HG03025 (cell line): ENCODE results near the gene OR4D1.

Experiments used
- ATAC-seq: cut with Tn5 transposase; IDR thresholded peaks from one replicate; pipeline ENCODE4 v1.9.1; 2021; ENCODE audit warnings: mild to moderate bottlenecking, moderate library complexity; ENCODE audit not compliant: unreplicated experiment, low FRiP score

Gene OR4D1

DNA sequence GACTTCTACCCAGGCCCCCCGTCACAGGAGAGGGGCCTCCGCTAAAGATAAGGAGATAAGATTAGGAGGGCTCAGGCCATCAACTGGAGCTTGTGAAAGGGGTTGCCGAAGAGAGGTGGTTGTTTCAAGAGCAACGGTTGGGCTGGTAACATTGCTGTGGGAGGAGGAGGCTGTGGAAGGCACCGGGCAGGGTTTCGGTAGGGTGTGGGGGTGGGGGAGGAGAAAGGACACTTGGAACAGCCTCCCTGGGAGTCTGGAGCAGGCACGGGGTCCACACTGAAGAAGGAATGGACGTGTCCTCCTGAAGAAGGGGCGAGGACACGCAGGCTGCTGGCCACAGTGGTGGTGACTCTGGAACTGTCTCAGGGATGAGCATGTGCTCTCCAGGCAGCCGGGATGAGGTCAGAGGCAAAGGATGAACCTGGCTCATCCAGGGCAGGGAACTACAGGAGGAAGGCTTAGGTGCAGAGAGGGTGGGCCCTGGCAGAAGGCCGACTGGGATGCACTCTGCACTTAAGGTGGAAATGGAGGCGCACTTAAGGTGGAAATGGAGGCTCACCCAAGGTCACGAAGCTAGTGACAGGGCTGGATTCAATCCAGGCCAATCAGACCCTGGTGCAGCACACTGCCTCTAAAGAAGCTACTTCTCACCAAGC is 43.2 kb downstream of the OR4D1 start:
- no peak for ATAC-seq

- ATAC-seq = no peak
Observed at GRCh38 chr17:58192612-58193011, 44.4 kb downstream of the OR4D1 start, which contains the start of gene EPX. TSS of gene EPX (plus strand) at chr17:58192726. CDS start at chr17:58192847, 121 bp downstream.

- no peak for ATAC-seq
Observed at GRCh38 chr17:58193641-58194255, 45.6 kb downstream of the OR4D1 start.

- no peak for ATAC-seq
Observed at GRCh38 chr17:58195518-58196123, 47.4 kb downstream of the OR4D1 start.

- ATAC-seq = no peak
Observed at GRCh38 chr17:58196610-58197009, 48.4 kb downstream of the OR4D1 start.

GRCh38 chr17:58200024-58200633 is 51.9 kb downstream of the OR4D1 start:
- no peak for ATAC-seq

GRCh38 chr17:58202859-58203258 is 54.7 kb downstream of the OR4D1 start:
- no peak for ATAC-seq

GRCh38 chr17:58204796-58205195 is 56.6 kb downstream of the OR4D1 start:
- no peak for ATAC-seq

DNA sequence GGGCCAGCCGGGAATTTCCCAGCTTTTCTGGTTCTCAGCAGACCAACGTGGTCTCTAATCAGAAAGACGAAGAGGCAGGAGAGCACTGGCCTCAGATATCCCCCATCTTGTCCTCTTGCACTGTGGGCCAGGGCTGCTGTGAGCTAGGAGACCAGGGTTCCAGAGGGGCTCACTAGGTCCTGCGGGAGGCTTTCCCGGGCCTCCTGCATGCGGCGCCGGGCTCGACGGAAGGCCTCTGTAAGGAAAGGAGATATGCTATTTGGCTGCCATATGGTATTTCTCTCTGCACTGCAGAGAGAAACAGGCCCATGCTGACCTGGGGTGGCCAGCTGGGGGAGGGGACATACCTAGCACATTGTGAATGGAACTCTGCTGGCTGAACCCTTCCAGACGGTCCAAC is 57.8 kb downstream of the OR4D1 start:
- no peak for ATAC-seq

- no peak for ATAC-seq
Observed at GRCh38 chr17:58207451-58207850, 59.3 kb downstream of the OR4D1 start.

GRCh38 chr17:58208344-58208743 is 60.2 kb downstream of the OR4D1 start:
- no peak for ATAC-seq
